Astrocyte of the hippocampus (primary cell): ENCODE data around the gene KRT5.
"Not testable (repeated sequence)": the region's sequence is repeated elsewhere in the genome, so short reads cannot be mapped to it uniquely, and the experiment has no call there.

Experiments
- DNase-seq: peaks from one replicate; pipeline ENCODE4 v3.0.0; 2011; ENCODE audit warnings: low read depth, low spot score

The KRT5 gene

GRCh38 chr12:52495389-52495788, 24.8 kb downstream of the KRT5 start:
- DNase-seq = peak; percentile 10

GRCh38 chr12:52494518-52494917, 25.7 kb downstream of the KRT5 start:
- DNase-seq = no peak

- no peak for DNase-seq
Measured at GRCh38 chr12:52494100-52494499, 26.1 kb downstream of the KRT5 start.

- DNase-seq = no peak
Measured at GRCh38 chr12:52493172-52493571, 27.0 kb downstream of the KRT5 start, which contains the start of gene KRT6A. KRT6A (minus strand) TSS chr12:52493257; CDS start chr12:52493188, 69 bp downstream.

- DNase-seq = not testable (repeated sequence)
Measured at GRCh38 chr12:52492405-52492804, 27.8 kb downstream of the KRT5 start.

GRCh38 chr12:52491495-52491894, 28.7 kb downstream of the KRT5 start:
- not testable (repeated sequence) for DNase-seq

- DNase-seq = no peak
Measured at GRCh38 chr12:52488736-52489135, 31.5 kb downstream of the KRT5 start.

GRCh38 chr12:52487744-52488443, 32.3 kb downstream of the KRT5 start:
- DNase-seq = not testable (repeated sequence)

GRCh38 chr12:52487211-52487610, 33.0 kb downstream of the KRT5 start:
- DNase-seq = no peak

GRCh38 chr12:52486166-52487105, 33.8 kb downstream of the KRT5 start:
- no peak for DNase-seq

GRCh38 chr12:52480073-52480472, 40.1 kb downstream of the KRT5 start:
- no peak for DNase-seq

GRCh38 chr12:52477651-52478050, 42.5 kb downstream of the KRT5 start:
- no peak for DNase-seq

GRCh38 chr12:52474212-52474611, 46.0 kb downstream of the KRT5 start:
- DNase-seq = no peak

- no peak for DNase-seq
Measured at GRCh38 chr12:52473768-52474167, 46.4 kb downstream of the KRT5 start, which contains the start of gene KRT6C. KRT6C (minus strand) TSS chr12:52473805; CDS start chr12:52473737, 68 bp downstream.

GRCh38 chr12:52469853-52470252, 50.3 kb downstream of the KRT5 start:
- DNase-seq = no peak

GRCh38 chr12:52464897-52465296, 55.3 kb downstream of the KRT5 start:
- DNase-seq = no peak
